NCI-H2107 treated with DMSO at 0.1 percent for 48 hours (cell line): ENCODE results near the gene MIDN.

Source experiments
- DNase-seq: peaks from one replicate; lab custom pipeline; 2025; ENCODE audit not compliant: unreplicated experiment; lab: John Stamatoyannopoulos, UW

MIDN gene

DNA sequence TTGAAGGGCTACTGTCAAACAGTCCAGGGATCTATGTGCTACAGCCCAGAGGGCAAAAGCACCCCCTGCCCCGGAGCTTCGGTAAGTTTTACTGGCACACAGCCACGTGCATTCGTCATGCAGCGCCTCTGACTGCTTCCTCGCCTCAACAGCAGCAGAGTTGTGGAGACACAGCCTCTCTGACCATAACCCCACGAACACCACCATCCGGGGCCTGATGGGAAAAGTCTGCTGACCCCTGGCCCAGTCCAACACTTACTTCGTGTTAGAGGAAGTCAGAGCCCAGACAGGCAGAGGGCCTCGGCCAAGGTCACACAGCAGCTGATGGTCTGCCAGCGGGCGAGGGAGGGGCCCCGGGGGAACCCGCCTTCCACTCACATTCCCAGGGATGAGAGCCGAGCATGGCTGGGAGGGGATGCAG is 15.7 kb upstream of the MIDN start:
- no peak for DNase-seq

DNA sequence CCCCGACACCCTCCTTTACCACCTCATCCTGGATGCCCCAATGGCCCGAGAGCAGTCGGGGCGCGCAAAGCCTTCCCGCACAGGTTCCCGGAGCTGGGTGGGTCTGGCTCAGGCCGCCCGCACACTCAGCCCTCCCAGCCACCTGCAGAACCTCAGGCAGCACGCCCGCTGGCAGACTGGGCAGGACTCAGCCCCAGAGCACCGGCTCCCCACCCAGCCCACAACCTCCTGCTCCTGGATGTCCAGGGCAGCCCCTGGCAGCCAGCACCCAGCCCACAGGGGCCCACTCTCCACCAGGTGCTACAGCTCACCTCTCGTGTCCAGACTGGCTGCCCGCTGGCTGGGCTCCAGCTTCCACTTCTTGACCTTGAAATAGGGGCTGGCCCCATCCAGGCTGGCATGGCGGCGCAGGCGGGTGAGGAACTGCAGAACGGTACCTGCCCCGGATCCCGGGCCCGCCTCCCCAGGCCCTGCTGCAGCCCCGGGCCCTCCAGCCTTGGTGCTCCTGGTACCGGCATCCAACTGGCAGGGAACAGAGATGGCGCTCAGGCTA is 15.2 kb upstream of the MIDN start:
- DNase-seq = no peak

DNA sequence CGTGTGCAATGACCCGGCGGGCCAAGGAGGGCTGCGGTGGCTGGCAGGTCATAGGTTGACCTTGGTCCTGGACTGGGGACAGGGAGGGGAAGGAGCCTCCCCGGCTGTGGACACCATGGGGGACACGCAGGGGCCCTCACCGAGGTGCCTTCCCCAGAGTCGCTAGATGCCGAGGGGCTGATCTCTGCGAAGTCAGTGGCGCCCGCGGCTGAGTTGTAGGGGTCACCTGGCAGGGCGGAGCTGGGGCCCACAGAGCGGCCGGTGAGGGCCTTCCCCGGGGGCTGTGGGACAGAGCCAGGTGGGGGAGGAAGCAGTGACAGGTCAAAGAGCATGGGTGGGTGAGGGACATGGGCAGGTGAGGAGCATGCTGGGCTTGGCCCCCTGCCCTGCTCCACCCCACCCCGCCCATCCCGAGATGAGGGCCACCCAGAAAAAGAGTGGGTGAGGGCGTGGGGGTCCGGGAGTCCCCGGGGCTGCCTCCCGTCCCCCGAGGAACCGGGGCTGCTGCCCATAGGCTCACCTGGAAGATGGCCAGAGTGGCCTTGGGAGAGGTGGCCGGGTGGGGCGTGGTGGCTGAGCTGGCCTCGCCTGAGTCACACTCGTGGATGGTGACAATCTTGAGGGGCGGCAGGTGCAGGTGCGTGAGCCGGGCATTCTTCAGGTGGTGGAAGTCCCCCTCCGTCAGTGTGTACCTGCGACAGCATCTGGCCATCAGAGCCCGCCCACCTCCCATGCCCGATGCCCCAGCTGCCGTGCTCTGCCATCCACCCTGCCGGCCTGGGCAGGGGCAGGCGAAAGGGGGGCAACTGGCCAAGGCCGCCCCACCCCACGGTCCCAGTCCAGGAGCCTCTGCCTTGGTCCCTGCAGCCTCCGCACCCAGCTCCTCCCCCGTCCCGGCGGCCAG is 14.1 kb upstream of the MIDN start:
- no peak for DNase-seq

DNA sequence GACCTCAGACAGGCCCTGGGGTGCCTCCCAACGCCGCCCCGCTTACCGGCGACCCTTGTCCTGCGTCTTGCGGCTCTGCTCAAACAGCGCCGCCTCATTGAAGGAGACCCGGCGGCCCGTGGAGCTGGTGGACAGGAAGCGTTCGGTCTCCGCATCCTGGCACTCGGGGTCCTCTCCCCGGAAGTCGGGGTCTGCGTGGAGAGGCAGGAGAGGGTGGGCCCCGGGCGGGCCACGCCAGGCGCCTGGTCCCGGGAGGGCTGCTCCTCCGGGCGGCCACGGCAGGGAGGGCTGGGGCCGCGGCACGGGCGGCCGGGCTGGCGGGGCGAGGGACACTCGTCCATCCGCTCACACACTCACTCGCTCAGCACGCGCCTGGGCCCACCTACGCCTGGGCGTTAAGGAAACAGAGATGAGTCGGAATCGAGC is 13.4 kb upstream of the MIDN start:
- no peak for DNase-seq

DNA sequence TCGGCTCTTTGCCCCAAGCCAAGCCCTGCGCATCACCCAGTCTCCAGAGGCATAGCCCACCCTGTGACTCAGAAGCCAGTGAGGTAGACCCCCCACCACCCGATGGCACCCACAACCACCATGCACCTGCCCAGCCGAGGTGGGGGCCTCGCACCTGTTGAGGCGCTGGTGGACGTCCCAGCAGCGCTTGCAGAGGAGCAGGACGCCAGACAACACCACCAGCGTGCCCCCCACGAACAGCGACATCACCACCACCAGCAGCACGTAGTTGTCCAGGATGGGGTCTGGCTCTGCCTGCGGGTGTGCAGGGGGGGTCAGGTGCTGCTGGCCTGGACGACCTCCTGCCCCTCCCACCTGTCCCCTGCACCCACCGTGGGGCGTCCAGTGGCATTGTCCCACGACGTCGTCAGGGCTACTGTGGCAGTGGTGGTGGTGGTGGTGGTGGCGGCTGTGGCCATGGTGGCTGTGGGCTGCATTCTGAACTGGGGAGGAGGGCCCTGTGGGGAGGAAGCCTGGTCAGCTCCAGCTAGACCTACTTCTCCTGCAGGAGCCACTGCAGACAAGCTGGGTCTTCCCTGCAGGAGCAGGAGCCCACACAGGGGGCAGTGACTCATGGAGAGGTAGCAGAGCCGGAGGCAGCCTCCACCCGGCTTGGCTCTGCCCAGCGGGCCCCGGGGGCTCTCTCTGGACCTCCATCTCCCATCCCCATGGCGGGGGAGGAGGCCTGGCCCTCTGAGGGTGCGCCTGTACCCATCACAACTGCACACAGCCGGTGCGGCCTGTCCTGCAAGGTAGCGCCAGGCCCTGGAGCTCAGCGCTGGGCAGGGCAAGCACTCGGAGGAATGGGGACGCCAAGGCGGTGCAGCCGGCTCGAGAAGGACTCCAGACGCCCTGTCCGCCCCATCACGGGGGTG is 12.5 kb upstream of the MIDN start:
- no peak for DNase-seq

DNA sequence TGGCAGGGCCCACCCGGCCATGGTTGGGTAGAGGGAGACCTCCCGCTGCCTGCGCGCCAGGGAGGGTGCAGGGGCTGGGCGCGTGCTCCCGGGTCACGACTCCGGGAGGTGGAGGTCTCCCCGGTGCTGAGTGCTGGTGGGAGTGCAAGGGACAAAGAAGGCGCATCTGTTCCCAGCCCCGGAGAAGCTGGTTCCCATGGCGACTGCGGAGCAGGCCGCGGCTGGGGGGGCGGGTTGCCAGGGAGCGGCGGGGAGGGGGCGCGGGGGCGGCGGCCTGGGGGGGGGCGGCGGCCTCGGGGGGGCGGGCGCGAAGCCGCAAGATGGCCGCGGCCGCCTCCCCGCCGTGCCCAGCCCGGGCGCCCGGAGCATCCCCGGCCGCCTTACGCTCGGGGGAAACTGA is 11.8 kb upstream of the MIDN start:
- DNase-seq = no peak

DNA sequence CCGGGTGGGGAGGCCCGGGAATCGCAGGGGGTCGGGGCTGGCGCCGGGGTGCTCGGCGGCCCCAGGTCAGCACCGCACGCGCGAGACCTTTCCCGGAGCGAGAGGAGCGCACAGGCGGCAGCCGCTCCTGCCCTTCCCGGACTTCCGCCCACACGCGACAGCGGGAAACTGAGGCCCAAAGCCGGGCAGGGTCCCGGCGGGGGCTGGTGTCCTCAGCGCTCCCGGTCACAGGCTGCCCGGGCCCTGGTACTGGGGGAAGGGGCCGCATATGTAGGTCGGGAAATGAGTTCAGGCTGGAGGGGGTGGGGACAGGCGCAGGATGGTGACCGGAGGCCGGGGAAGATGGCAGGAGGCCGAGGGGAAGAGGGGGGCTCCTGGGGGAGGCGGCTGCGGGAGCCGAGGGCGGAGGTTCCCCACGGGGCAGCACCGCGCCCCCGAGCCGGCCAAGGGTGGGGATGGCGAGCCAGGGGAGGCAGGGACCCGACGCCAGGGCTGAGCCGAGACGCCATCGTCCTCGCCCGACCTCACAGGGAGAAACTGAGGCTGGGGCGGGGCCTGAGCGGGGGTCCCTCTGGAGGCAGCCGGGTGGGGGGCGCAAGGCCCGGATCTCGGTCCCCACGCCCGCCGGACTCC is 11.2 kb upstream of the MIDN start:
- DNase-seq = no peak

DNA sequence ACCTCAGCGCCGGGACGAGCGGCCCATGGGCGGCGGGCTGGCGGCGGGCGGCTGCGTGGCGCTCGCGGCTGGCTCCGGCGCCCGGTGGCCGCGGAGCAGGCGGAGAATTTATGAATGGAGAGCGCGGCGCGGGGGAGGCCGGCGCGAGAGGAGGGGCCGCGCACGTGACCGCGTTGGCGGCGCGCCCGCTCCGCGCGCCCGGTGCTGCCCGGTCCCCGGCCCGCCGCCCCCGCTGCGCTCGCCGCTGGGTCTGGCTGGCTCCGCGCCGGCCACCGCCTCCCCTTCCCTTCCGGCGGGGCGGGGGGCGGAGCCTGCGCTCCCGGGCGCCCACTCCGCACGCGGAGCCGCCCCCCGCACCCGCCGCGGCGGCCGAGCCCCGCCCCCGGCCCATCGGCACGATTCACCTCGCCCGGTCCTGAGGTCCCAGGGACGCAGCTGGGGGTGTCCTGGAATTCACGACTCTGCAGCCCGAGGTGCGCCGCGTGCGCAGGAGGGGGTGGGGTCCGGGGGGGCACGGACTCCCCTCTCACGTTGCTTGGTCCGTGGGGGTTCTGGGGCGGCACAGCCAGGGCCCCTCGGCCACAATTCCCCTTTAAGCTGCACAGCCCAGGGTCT is 10.5 kb upstream of the MIDN start, which contains the start of gene CBARP:
TSS of gene CBARP (minus strand) at position 252 of the 615 bp plus-strand sequence. CDS start 1,905 bp downstream, outside the sequence.
- DNase-seq = no peak

DNA sequence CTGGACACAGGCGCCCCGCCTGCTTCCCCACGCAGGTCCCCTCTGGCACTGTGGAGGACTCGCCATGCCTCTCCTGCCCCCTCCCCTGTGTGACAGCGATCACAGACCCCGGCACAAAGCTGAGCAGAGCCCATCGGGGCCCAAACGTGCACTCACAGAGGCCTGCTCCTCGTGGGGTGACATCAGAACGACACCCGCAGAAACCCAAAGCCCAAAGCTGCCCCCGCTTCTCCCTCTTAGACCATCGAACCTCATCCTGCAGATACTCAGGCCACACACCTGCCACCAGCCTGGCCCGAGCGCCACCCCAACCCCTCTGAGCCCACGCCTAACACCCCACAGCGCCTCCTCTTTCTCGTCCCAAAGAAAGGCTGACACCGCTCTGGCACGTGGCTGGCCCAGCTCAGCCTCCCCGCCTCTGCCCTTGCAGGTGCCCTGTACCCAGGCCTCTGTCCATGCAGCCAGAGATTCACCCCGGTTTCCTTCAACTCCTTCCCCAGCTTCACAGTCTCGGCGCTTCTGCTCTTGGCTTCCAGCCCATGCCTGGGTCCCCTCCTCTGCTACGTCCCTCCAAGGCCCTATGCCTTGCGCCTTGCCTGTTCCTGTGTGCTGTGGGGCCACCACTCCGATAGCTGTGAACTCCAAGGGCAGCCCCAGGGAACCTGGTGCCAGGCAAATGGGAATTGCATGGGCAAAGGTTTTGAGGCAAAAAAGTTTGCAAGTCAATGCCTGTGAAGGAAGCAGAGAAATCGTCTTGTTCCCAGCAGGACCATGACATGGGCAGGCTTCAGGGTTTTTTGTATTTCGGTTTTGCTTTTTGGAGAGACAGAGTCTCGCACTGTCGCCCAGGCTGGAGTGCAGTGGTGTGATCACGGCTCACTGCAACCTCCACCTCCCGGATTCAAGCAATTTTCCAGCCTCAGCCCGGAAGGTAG is 9.7 kb upstream of the MIDN start:
- no peak for DNase-seq

DNA sequence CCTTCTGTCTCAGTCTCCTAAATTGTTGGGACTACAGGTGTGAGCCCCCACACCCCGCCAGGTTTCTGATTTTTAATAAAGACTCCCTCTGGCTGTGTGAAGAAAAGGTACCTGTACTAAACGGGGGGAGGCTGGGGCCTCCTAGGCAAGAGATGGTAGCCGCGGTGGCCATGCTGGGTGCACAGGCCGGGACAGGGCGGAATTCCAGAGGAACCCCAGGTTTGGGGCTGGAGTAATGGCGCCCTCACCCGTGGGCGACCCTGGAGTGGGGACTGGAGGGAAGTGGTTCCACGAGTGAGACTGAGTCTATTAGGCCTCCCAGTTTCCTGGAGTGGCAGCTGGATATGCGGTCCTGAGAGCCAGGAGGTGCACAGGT is 9.0 kb upstream of the MIDN start:
- DNase-seq = no peak

DNA sequence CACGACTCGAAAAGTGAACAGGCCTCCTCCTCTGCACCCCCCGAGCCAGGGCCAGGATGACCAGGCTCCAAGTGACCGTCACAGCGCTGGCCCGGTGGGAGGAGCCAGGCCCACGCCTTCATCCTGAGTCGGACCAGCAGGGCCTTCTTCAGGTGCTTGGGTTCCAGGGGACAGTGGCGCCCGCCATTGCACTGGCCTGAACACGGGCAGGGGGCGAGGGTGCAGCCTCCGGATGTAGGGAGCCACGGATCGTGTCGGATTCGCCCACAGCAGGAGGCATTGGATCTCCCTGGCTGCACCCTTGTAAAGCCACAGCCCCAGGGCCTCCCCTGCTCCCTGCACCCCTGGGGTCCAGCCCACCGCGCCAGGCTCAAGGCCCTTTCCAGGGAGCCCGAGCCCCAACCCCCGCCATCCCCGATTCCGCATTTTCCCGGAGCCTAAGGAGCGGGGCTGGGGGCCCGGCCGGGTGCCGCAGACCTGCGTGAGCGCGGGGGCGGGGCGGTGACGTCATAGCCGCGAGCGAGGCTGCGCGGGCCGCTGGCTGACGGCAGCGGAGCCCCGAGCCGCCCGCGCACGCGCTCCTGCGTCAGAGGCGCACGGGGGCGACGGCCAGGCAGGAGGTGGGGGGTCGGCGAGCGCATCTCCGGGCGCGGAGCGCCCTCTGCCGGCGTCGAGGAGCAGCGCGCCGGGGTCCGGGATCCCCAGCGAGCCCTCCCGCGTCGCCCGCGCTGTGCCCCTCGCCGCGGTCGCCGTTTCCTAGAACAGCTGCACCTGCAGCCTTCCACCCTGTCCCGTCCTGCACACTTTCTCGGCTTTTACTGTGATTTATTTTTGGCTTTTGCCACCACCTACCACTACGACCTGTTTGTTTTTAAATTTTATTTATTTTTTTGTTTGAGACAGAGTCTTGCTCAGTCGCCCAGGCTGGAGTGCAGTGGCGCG is 8.3 kb upstream of the MIDN start:
- peak; percentile 50 for DNase-seq

DNA sequence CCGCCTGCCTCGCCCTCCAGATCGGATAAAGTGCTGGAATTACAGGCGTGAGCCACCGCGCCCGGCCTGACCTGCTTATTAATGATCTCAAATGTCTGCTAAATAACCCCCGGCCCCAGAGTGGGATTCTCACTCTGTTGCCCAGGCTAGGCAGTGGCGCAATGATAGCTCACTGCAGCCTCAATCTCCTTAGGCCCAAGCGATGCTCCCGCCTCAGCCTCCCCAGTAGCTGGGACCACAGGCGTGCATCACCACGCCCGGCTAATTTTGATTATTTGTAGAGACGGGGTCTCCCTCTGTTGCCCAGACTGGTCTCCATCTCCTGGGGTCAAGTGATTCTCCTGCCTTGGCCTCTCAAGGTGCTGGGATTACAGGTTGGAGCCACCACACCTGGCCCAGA is 7.5 kb upstream of the MIDN start:
- no peak for DNase-seq

DNA sequence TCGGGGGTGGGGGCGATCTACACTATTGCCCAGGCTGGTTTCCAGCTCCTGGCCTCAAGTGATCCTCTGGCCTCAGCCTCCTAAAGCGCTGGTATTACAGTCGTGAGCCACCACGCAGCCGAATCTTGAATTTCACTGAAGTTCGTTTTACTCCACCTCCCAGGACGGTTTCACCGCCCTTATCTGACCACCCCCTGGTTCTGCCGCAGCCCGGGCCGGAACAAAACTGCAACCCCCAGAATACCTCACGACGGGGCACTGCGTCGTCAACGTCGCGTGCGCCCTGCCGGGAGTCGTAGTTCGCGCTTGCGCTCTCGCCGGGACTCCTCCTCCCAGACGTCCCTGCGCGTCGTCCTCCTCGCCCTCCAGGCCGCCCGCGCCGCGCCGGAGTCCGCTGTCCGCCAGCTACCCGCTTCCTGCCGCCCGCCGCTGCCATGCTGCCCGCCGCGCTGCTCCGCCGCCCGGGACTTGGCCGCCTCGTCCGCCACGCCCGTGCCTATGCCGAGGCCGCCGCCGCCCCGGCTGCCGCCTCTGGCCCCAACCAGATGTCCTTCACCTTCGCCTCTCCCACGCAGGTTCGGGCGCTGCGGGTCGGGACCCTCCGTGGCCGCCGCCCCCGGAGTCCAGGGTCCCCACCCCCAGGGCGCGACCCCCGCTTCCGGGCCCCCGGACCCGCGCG is 6.8 kb upstream of the MIDN start, which contains the start of gene ATP5F1D:
TSS of gene ATP5F1D (plus strand) at position 335 of the 679 bp plus-strand sequence. CDS start at position 435, 100 bp downstream.
- DNase-seq = peak; percentile 81

DNA sequence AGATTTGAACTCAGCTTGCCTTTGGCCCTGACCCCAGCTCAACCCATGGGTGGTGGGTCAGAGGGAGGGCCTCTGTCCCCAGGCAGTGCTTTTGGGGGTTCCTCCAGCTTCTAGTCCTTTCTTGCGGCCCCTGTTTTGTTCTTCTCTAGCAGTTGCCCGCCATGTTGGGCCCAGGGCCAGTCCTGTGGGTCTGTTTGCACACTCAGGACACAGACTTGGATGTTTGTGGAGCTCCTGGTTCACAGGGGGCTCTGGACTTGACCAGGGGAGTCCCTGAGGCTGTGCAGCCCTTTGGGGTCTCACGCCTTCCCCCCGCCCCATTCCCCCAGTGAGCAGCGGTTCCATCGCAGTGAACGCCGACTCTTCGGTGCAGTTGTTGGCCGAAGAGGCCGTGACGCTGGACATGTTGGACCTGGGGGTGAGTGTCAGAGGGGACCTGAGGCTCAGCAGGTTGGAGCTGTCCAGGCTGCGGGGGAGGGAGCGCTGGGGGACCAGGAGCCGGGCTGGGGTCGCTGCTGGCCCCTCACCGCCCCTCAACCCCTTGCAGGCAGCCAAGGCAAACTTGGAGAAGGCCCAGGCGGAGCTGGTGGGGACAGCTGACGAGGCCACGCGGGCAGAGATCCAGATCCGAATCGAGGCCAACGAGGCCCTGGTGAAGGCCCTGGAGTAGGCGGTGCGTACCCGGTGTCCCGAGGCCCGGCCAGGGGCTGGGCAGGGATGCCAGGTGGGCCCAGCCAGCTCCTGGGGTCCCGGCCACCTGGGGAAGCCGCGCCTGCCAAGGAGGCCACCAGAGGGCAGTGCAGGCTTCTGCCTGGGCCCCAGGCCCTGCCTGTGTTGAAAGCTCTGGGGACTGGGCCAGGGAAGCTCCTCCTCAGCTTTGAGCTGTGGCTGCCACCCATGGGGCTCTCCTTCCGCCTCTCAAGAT is 4.4 kb upstream of the MIDN start:
- peak; percentile 33 for DNase-seq

DNA sequence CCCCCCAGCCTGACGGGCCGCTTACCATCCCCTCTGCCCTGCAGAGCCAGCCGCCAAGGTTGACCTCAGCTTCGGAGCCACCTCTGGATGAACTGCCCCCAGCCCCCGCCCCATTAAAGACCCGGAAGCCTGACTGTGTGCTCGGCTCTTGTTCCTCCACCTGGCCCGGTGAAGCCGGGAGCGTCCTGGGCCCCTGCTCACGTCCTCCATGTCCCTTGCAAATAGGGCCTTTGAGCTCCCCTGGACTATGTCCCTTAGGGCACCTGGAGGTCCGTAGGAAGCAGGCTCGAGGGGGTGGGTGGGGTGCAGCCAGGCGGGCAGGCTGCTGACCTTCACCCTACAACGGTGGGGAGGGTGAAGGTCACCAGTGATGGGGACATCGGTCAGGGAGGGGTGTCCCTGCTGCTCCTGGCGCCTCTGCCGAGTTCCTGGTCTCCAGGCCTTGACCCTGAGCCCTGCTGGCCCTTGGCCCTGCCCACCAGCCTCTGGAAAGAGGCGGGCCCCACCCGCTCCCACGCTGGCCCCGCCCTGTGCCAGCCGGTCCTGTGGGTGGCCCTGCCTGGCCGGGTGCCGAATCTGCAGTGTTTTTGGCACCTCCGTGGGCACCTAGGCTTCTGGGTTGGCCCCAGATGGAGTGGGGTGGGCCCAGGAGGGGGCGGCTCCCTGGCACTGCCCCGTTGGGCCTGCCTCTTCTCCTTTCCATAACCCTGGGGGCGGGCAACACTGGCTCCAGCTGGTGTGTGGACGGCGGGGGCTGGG is 3.5 kb upstream of the MIDN start:
- DNase-seq = no peak
